DOHH2 (cell line): ENCODE measurements around the gene FA2H.

ENCODE experiments used
- CTCF ChIP-seq: fragments of 200-600 bp; sonication (generic); IDR thresholded peaks from one replicate; pipeline ENCODE4 v1.5.1; 2014; ENCODE audit warnings: antibody characterized with exemption, mild to moderate bottlenecking, low read depth, low read length; ENCODE audit not compliant: poor library complexity, severe bottlenecking
- EZH2phosphoT487 ChIP-seq: fragments of 200-600 bp; sonication (generic); IDR thresholded peaks from 2 replicates; pipeline ENCODE4 v1.6.1; 2017; ENCODE audit warnings: borderline replicate concordance, mild to moderate bottlenecking, antibody characterized with exemption, low read length, moderate library complexity, mixed read lengths

- TF ChIP-seq CTCF (no peak), EZH2phosphoT487 (no peak)
Measured at GRCh38 chr16:74774223-74775139, at the start of gene FA2H.
